Renal cortical epithelial cell (primary cell): ENCODE data around the gene CYB561. TPM values are rescaled to one million over a fixed set of nuclear protein-coding genes. Genes with fewer than 3 reads are reported as not detected.

Experiments
- DNase-seq: peaks from one replicate; pipeline ENCODE4 v3.0.0-alpha.2; 2011; ENCODE audit warnings: low read depth
- total RNA-seq: library from RNA; depleted of rRNA; stranded (reverse); fragments of >200 nt; gene quantifications from 2 replicates; pipeline ENCODE4 v1.2.3, GENCODE V29; 2014

The CYB561 gene
- total RNA-seq, 1 donor from 2014 or later, result 29.0 TPM

DNA sequence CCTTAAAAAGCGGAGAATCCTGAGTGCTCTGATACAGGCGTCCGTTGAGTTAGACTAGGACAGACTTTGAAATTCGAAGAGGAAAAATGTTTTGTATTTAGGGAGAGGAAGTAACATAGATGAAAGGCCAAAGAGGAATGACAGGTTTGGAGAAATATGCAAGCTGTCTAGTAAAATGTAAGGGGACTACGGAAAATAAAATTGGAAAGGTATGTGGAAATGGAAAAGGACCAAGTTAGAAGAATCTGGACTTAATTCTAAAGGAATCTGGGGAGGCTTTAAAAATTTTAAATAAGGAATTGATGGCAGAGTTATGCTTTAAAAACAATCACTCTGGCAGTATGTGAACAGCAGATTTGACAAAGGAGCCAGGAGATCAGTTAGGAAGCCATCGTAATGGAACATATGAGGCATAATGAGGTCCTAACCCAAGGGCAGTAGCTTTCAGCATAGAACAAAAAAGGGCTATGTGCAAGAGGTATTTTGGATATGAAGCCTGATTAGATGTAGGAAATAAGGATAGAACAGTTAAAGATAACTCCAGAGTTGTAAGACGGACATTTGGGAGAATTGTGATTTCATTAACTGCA lies 38.3 kb downstream of the CYB561 start:
- no peak for DNase-seq

DNA sequence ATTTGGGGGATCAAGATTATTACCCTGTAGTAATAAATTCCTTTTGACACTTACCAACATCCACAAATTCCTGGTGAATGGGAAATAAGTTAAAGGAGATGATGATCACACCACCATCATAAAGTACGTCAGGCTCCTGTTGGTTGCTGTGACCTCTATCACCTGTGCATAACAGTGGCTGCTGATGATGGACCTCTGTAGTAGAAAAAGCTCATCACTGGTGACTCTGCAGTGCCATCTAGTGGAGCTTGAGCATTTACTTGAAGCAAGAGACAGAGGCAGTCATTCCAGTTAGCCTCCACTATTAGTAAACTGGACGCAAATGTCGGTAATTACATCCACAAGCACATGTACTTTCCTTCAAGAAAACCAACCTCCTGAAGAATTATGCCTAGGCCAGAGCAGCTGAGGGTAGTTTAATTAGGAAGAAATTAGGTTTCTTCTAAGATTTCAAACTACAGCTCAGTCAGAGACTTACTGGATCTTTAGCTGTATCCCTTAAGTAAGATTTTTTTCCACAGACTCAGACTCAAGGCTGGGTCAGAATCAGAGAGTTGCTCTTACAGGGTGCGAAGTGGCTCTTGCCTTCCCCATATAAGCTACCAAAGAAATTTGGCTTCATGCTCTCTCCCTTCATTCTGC lies 39.3 kb downstream of the CYB561 start:
- peak; percentile 88 for DNase-seq

DNA sequence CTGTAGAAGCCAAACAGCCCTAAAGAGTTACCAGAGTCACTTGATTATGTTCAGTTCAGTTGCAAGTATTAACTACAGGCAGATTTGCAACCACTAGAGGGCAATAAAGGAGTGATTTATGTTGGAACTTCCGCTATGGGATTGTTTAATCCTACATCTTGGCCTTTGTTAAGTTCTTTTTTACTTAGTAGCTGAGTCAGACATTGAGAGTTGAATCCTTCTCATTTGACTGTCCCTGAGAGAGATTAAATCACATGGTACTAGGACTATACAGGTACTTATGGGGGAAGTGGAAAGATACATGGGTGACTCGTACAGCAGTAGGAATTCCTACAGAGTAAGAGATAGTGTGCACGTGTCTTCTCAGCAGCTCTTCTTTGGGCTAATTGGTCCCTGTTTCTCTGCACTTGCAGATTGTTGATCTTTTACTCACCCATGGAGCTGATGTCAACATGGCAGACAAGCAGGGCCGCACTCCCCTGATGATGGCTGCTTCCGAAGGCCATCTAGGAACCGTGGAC lies 40.3 kb downstream of the CYB561 start:
- peak; percentile 85 for DNase-seq

DNA sequence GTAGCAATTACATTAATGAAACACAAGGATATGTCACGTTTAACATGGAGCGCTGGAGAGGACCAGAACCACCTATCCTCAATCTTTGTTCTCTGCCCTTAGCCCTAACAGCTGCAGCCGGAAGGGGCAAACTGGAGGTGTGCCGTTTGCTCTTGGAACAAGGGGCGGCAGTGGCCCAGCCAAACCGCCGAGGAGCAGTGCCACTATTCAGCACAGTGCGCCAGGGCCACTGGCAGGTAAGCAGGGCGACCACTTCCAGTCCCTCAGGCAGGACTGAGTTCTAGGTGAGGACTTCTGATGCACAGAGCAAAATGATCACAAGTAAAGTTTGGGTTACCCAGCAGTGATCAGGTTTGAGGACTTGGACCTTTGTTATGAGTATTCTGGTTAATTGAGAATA lies 41.1 kb downstream of the CYB561 start:
- DNase-seq, result no peak

DNA sequence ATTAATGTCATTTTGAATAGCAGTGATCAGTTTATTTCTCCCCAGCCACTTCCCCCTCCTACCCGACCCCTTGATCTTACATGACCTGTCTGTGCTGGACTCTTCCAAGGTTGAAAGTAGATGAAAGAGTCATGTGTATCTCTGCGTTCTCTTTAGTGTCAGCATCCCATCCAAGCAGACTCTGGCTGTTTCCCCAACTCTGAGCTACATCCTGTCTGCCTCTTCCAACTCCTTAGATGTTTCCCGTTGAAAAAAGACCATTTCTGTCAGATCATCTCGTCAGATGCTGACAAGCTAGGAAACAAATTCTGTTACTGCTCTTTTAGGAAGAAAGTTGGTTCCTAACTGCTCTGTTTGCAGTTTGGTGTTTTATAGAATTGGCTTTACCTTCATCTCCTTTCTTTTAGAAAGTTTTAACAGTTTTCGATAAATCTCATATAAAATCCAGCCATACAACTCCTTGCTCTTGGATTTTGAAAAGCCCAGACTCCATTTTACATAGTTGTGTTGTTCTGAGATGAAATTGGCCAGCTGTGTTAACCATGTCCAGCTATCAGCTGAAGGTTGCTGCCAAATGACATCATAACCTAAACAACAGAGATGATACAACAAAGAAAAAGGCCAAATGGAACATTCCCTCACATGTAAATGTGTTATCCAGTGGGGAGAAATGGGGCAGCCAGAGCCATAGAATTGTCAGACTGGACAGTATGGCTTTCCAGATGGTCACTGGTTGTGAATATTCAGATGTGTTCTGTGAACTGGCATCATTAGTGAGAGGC lies 43.5 kb downstream of the CYB561 start:
- DNase-seq, result no peak

DNA sequence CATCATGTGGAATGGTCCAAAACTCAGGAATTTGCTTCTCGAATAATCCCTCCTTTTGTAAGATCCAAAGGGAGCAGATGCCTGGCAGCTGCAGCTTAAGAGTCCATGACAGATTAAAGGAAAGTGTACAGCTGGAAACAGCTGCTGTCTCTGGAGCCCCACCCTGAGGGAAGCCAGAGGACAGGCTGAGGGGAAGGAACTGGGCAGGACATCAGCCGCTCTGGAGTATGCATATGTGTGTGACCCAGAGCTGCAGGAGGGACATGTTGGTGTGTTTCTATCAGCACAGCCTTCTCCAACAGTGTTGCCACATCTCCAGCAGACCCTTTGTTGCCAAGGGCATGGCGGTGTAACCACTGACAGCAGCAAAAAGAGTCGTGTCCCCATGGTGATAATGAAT lies 46.2 kb downstream of the CYB561 start:
- DNase-seq, result no peak

DNA sequence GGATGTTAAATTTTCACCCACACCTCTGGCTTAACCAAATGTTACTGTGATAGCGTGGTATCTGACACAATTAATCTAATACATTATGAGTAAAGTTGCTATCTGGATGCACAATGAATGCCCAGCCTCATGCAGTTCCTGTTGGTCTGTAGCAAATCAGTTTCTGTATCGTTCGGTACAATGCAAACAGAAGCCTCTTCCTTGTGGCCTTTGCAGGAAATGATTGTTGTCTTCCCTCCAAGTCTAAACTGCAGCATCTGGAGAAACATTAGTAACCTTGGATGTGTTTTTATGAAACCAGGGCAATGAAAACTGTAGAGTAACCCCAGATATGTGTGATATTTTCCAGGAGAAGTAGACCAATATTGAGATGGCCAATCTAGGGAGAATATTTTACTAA lies 46.8 kb downstream of the CYB561 start:
- no peak for DNase-seq

DNA sequence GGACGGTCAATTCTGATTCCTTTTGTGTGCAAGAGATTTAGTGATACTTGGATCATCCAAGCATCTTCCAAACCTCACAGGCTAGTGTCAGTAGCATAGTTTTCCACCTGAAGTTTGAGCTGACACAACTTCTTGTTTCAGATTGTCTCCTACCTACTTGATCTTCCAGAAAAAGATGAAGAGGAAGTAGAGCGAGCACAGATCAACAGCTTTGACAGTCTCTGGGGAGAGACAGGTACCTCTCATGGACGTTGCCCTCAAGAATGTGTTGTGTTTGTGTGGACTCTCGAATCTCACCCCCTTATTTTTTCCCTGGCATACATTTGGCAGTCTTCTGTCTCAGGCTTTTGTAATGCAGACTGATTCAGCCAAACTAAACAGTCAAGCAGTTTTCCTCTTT lies 47.4 kb downstream of the CYB561 start:
- no peak for DNase-seq

DNA sequence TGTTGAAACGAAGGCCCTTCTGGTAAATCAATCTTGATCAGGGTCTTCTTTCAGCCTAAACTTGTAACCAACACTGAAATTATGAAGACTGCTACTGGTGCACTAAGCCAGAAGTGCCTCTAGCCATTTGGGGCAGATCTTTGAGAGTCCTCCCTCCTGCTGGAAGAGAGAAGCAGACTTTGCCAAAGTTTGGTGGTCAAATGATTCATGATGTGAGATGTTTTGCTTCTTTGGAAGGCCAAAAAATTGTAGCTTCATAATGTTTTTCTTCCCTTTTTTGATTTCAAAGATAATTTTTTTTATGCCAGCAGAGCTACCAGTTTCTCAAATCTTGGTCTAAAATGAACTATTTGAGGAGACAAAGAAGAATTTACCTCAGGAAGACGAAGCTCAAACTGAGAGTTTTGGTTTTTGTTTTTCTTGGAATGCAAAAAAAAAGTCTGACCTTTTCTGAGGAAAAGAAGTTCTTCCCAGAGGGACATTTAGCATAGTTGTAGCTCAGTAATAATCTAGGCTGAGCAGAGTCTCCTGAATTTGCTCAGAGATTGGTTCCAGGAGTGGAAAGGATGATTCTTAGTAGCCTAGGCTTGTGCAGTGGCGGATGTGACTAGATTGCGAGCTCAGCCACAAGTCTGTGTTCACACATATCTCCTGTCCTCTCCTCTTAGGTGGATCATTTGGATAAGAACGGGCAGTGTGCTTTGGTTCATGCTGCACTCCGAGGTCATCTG lies 50.9 kb downstream of the CYB561 start:
- DNase-seq, result no peak

DNA sequence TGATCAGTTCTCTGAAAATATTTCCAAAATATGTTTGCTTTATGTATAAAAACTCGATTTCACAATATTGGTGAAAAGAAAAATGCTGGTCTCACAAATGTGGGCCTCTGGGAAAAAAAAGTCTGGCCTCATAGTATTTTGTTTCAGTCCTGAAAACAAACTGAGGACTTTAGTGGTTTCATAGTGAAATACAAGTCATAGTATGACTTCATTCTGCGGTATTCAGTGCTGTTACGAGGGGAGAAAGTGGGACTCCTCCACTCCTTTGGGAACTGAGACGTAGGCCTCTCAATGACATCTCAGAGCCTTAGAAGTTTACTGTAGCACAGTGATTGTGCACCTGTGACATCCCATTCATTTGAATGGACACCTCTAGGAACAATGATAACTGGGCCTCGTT lies 56.0 kb downstream of the CYB561 start:
- DNase-seq, result no peak

DNA sequence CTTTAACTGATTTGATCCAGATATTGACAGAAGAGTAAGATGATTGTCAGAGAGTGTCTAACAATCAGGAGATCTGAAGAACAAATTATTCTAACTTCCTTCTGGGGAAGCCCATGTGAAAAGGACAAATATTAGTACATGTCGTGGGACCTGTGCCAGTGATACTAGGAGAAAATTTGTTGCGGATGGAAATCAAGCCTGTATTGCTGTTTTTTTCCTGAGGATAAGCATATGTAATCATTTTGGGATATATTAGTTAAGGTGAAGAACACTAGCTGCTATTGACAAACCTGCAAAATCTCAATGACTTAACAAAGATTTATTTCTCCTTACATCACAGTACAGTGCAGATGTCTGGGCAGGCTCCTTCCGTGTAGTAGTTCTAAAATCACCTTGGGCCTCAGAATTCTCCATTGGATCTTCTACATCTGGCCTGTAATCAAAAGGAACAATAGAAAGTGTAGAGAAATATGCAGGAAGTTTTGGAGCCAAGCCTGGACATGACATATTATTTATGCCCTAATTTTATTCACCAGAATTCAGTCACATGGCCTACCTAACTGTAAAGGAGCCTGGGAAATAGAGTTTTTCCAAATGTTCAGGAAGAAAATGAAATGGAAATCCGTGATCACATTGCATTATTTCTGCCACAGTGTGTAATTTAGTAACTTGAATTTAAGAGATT lies 58.3 kb downstream of the CYB561 start:
- DNase-seq, result no peak

DNA sequence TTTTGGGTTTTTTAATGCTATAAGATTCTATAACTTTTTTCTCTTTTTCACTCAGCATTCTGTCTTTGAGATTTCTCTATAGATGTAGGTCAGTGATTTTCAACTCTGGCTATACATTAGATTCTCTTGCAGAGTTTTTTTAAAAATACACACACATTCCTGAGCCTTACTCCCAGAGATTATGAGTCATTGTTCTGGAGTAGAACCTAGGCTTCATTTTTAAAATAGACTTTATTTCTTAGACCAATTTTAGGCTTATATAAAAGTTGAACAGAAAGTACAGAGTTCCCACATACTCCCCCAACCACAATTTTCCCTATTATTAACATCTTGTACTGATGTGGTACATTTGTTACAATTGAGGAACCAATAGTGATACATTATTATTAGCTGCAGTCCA lies 63.3 kb downstream of the CYB561 start:
- DNase-seq, result peak; percentile 45

Other genes starting within 250 kb of the CYB561 start
- 0.52 and 0.55 TPM in 2 replicates for gene ACE, start 30.8 kb upstream of the CYB561 start, total RNA-seq
- gene KCNH6, start 77.1 kb upstream of the CYB561 start, total RNA-seq, result 0.05 TPM in 1 of 2 replicates, not detected in the other
- gene DCAF7, start 104.2 kb upstream of the CYB561 start, total RNA-seq, result 18.4 and 53.2 TPM in 2 replicates
- 15.4 and 22.2 TPM in 2 replicates for gene TACO1, start 154.6 kb upstream of the CYB561 start, total RNA-seq
- gene MAP3K3, start 176.1 kb upstream of the CYB561 start, total RNA-seq, result 12.0 and 23.2 TPM in 2 replicates